ENCODE results near the gene ANKRD11.
"Not testable (repeated sequence)": the region's sequence is repeated elsewhere in the genome, so short reads cannot be mapped to it uniquely, and the experiment has no call there.

Gene ANKRD11

DNA sequence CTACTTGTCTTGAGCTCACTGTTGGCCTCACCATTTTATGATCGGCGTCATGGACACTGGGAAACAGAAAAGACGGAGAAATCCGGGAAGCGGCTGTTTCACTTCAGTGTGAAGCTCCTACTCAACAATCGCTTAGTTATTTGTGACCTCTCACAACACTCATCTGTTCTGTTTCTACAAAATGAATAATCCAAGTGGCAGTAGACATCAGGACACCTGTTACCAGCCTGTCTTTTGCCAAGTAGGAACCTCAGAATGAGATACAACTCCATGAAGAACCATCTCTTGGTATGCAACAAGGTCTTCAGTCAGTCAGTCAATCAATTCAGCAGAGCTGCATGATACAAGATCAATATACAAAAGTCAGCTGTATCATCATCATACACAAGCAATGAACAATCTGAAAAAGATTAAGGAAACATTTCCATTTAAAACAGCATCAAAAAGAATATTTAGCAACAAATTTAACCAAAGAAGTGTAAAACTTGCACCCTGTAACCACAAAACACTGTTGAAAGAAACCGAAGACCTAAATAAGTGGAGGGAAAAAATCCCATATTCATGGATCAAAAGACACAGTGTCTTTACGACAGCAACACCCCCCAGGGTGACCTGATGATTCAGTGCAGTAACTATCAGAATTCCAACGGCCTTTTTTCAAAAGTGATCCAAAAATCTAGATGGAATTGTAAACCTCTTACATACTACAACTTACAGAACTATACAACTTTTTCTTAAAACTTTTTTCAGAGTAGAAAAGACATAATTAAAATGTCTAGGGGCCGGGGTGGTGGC is 63.4 kb downstream of the ANKRD11 start:
- DNase-seq (ENCODE audit: insufficient read length, low spot score), result no peak
- FAIRE-seq, result no peak
- TF ChIP-seq, protein P1, sequence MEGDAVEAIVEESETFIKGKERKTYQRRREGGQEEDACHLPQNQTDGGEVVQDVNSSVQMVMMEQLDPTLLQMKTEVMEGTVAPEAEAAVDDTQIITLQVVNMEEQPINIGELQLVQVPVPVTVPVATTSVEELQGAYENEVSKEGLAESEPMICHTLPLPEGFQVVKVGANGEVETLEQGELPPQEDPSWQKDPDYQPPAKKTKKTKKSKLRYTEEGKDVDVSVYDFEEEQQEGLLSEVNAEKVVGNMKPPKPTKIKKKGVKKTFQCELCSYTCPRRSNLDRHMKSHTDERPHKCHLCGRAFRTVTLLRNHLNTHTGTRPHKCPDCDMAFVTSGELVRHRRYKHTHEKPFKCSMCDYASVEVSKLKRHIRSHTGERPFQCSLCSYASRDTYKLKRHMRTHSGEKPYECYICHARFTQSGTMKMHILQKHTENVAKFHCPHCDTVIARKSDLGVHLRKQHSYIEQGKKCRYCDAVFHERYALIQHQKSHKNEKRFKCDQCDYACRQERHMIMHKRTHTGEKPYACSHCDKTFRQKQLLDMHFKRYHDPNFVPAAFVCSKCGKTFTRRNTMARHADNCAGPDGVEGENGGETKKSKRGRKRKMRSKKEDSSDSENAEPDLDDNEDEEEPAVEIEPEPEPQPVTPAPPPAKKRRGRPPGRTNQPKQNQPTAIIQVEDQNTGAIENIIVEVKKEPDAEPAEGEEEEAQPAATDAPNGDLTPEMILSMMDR (IDR thresholded peaks at IDR 0.05; ENCODE audit: insufficient read depth, missing control alignments), result no peak

DNA sequence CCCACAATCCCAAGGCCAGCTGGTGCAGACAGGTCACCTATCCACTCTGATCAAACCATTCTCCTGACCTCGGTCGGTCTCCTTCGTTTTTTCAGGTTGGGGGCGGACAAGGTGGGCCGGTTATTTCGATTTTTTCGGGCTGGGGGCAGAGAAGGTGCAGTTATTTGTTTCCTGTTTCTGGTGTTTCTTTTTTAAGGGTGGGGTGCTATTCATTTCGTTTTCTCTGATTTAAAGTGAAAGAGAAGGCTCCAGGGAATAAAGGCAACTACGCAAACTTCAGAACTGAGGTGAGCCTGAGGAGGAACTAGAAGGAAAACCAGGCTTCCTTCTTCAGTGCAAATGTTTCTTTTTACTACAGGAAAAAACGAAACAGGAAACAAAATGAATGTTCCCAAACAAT is 64.8 kb downstream of the ANKRD11 start:
- TF ChIP-seq, protein P1 (IDR thresholded peaks at IDR 0.05; ENCODE audit: insufficient read depth, missing control alignments), result no peak
- DNase-seq (ENCODE audit: insufficient read length, low spot score) (no peak), FAIRE-seq (no peak)

DNA sequence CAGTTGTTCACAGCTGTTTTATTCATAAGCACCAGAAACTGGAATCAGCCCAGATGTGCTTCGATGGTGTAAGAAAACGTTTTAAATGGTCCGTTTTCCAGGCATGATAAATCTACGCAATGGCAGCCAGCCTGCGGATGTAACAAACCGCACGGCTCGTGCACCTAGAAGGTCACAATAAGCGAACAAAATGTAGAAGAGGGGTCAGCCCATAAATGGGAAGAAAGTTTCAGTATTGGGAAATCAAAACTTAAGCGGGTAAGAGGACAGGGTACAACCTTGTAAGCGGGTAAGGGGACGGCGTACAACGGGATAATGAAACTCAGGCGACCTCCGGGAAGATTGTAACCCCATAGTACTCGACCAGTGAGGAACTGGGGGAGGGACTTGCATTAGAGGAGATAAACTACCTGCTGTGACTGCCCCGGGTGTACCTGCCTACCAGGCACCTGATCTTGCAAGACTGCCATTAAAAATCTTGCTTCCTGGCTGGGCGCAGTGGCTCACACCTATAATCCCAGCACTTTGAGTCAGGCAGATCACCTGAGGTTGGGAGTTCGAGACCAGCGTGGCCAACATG is 66.6 kb downstream of the ANKRD11 start:
- TF ChIP-seq, protein P1 (IDR thresholded peaks at IDR 0.05; ENCODE audit: insufficient read depth, missing control alignments), result no peak
- DNase-seq (ENCODE audit: insufficient read length, low spot score) (no peak), FAIRE-seq (no peak)

DNA sequence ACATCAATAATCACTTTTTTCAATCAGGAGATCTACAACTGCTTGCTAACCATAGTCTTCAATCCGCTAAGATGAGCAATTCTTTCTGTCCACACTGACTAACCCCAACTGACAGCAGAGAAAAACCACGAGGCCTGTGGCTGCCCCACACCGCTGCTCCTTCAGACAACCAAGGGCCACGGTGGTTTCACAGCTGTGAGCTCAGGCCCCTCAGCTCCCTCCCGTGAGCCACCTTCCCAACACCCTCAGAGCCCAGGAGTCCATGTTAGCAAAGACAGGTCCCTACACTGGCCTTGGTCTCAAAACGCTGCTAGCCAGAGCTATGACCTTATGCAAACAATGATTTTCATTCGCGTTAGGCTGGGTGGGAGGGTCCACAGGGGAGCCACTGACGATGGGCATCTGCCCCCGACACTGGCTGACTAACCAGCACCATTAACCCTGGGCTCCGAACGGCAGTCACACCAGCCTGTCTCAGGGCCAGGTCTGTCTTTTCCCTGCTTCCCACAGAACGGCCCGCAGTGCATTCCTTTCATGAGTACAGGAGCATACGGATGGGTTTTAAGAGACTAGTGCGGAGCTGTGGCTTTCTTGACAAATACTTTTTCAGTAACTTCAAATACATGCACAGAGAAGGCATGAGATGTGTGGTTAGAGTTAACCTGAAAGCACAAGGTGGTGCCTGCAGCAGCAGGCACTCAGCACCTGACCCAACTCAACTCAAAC is 67.3 kb downstream of the ANKRD11 start:
- TF ChIP-seq, protein P1 (IDR thresholded peaks at IDR 0.05; ENCODE audit: insufficient read depth, missing control alignments), result no peak
- DNase-seq (ENCODE audit: insufficient read length, low spot score), result no peak

DNA sequence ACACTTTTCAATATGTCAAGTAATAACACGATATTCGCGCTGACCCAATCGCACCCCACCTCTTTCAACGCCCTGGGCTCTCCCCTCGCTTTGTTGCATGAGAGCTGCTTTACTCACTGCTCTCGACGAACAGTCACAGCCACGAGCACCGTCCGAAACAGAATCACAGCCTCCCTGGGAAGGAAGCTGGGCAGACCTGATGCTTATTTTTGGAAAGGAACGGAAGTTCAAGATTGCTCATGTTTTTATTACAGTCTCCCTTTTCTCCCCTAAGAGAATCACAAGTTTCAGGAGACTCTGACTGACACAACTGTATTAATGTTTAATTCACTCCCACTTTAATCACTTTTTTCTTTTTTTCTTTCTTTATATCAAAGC is 67.8 kb downstream of the ANKRD11 start:
- no peak for FAIRE-seq
- TF ChIP-seq, protein P1 (IDR thresholded peaks at IDR 0.05; ENCODE audit: insufficient read depth, missing control alignments), result no peak
- no peak for DNase-seq (ENCODE audit: insufficient read length, low spot score)

More for the DNA sequence above, 67.3 kb downstream of the ANKRD11 start:
- no peak for FAIRE-seq

DNA sequence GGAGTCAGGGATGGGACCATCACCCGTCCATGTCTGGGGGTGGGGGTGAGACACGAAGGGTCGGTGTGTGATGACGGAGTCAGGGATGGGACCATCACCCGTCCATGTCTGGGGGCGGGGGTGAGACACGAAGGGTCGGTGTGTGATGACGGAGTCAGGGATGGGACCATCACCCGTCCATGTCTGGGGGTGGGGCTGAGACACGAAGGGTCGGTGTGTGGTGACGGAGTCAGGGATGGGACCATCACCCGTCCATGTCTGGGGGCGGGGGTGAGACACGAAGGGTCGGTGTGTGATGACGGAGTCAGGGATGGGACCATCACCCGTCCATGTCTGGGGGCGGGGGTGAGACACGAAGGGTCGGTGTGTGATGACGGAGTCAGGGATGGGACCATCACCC is 69.1 kb downstream of the ANKRD11 start:
- FAIRE-seq; DNase-seq (ENCODE audit: insufficient read length, low spot score): not testable (repeated sequence)

DNA sequence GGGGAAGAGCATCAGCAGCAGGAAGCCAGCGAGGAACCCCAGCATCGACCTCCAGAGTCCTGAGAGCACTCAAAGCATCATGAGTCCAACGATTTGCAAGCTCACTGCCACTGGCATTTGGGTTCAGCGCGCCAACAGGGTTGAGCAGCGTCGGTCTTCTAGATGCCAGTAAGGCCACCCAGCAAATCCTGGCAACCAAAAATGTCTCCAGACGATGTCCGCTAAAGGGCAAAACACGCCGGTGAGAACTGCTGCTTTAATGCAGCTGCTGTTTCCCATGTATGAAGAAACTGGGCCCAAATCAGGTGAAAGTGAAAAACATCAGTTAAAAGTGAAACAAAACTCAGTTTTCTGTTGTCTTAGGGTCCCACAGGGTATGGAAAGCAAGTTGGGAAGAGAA is 70.2 kb downstream of the ANKRD11 start:
- TF ChIP-seq, protein P1 (IDR thresholded peaks at IDR 0.05; ENCODE audit: insufficient read depth, missing control alignments), result no peak
- FAIRE-seq, result no peak

More for the DNA sequence above, 70.2 kb downstream of the ANKRD11 start:
- DNase-seq (ENCODE audit: insufficient read length, low spot score), result no peak

Data from D721Med (cell line).